Caco-2 (cell line): ENCODE results near the gene IL21R. TPM values are rescaled to one million over a fixed set of nuclear protein-coding genes. Genes with fewer than 3 reads are reported as not detected.

Source experiments
- BruUV-seq: library from RNA; stranded (reverse); fragments of 400-500 nt; replicated peaks from 2 replicates; lab custom pipeline; 2021; lab: Mats Ljungman, UMichigan
- CTCF ChIA-PET: fragments of 300-600 bp; sonication (Branson Sonifier 250); formaldehyde crosslinking; loops from one replicate; lab custom pipeline; 2022; ENCODE audit warnings: antibody characterized with exemption; lab: Charles Lee
- POLR2A ChIA-PET: fragments of 300-600 bp; sonication (Branson Sonifier 250); formaldehyde crosslinking; loops from one replicate; lab custom pipeline; 2022; ENCODE audit warnings: antibody characterized with exemption; lab: Charles Lee
- DNase-seq, 2 experiments: peaks; one replicate each; pipeline versions ENCODE4 v3.0.0 to v3.0.0-alpha.2; 2020 to 2022
- H3K27me3 ChIP-seq: replicated peaks from 2 replicates; pipeline ENCODE4 v1.6.0; 2011; ENCODE audit warnings: low read length; ENCODE audit not compliant: control insufficient read depth, insufficient read depth
- H3K36me3 ChIP-seq: 2 replicates; pipeline ENCODE4 v1.5.1; 2011; ENCODE audit warnings: low read length; ENCODE audit not compliant: control insufficient read depth, insufficient read depth
- H3K4me1 ChIP-seq: fragments of 250-450 bp; sonication (Bioruptor Pico); 2 replicates; pipeline ENCODE4 v1.5.1; 2020; ENCODE audit warnings: mild to moderate bottlenecking
- H3K4me3 ChIP-seq: 2 replicates; pipeline ENCODE4 v1.5.1; 2011; ENCODE audit warnings: low read depth, mild to moderate bottlenecking, control low read depth, low read length
- H3K9me3 ChIP-seq: fragments of 250-450 bp; sonication (Bioruptor Pico); 2 replicates; pipeline ENCODE4 v1.5.1; 2020; ENCODE audit warnings: mild to moderate bottlenecking, moderate library complexity
- H3K27ac Mint-ChIP-seq: one replicate; pipeline ENCODE4 v1.8.0; 2022; ENCODE audit warnings: mixed read lengths; ENCODE audit not compliant: unreplicated experiment
- H3K27me3 Mint-ChIP-seq: one replicate; pipeline ENCODE4 v1.8.0; 2022; ENCODE audit warnings: mixed read lengths; ENCODE audit not compliant: insufficient read depth, unreplicated experiment
- H3K36me3 Mint-ChIP-seq: one replicate; pipeline ENCODE4 v1.8.0; 2022; ENCODE audit warnings: mild to moderate bottlenecking, mixed read lengths; ENCODE audit not compliant: insufficient read depth, unreplicated experiment
- H3K4me1 Mint-ChIP-seq: one replicate; pipeline ENCODE4 v1.8.0; 2022; ENCODE audit warnings: low read depth, mixed read lengths; ENCODE audit not compliant: unreplicated experiment
- H3K4me3 Mint-ChIP-seq: one replicate; pipeline ENCODE4 v1.8.0; 2022; ENCODE audit warnings: mild to moderate bottlenecking, moderate library complexity, mixed read lengths; ENCODE audit not compliant: unreplicated experiment
- H3K9me3 Mint-ChIP-seq: one replicate; pipeline ENCODE4 v1.8.0; 2022; ENCODE audit warnings: mixed read lengths; ENCODE audit not compliant: unreplicated experiment
- intact Hi-C: fragments of 100-400 bp; cut with micrococcal nuclease; formaldehyde crosslinking; loops from one replicate; pipeline ENCODE4 v1.10.0; 2022; ENCODE audit not compliant: unreplicated experiment
- total RNA-seq: library from RNA; stranded (reverse); gene quantifications from 2 replicates; pipeline ENCODE4 v1.2.3, GENCODE V29; 2022
- TF ChIP-seq, protein P1 (sequence below), 2 experiments: fragments of 200-600 bp in 1 of 2; IDR thresholded peaks; 1 replicate in 1 of 2; 2 replicates in 1 of 2; pipeline versions ENCODE4 v1.5.1 to v1.8.0; 2011 to 2022; ENCODE audit warnings: antibody characterized with exemption in 1 of 2, control low read depth in 1 of 2, inconsistent platforms in 1 of 2, low read depth in 1 of 2, low read length in 1 of 2, mild to moderate bottlenecking in 1 of 2, moderate library complexity in 1 of 2; ENCODE audit not compliant: insufficient read depth in 1 of 2, severe bottlenecking in 1 of 2, unreplicated experiment in 1 of 2

Gene IL21R
- total RNA-seq, 1 experiment from 2014 or later = 0.07 TPM

DNA sequence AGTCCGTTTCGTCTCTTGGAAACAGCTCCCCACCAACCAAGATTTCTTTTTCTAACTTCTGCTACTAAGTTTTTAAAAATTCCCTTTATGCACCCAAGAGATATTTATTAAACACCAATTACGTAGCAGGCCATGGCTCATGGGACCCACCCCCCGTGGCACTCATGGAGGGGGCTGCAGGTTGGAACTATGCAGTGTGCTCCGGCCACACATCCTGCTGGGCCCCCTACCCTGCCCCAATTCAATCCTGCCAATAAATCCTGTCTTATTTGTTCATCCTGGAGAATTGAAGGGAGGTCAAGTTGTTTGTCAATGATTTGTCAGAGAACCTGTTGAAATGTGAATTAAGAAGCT, 48.2 kb downstream of the IL21R start:
- Histone ChIP-seq H3K9me3 (no peaks in the 10 kb centered on the region), H3K27me3 (no peaks in the 10 kb centered on the region), H3K36me3 (no peaks in the 10 kb centered on the region), H3K4me3 (no peak overlapping the region), H3K4me1 (no peaks in the 10 kb centered on the region)
- no peak overlapping the region for H3K27ac Mint-ChIP-seq
- H3K9me3 Mint-ChIP-seq = no peaks in the 10 kb centered on the region
- no peaks in the 10 kb centered on the region for H3K36me3 Mint-ChIP-seq
- no peaks in the 10 kb centered on the region for H3K27me3 Mint-ChIP-seq
- no peak overlapping the region for H3K4me3 Mint-ChIP-seq
- intact Hi-C loops = no loop called here
- H3K4me1 Mint-ChIP-seq = no peaks in the 10 kb centered on the region
- no peak for DNase-seq
- TF ChIP-seq, protein P1, sequence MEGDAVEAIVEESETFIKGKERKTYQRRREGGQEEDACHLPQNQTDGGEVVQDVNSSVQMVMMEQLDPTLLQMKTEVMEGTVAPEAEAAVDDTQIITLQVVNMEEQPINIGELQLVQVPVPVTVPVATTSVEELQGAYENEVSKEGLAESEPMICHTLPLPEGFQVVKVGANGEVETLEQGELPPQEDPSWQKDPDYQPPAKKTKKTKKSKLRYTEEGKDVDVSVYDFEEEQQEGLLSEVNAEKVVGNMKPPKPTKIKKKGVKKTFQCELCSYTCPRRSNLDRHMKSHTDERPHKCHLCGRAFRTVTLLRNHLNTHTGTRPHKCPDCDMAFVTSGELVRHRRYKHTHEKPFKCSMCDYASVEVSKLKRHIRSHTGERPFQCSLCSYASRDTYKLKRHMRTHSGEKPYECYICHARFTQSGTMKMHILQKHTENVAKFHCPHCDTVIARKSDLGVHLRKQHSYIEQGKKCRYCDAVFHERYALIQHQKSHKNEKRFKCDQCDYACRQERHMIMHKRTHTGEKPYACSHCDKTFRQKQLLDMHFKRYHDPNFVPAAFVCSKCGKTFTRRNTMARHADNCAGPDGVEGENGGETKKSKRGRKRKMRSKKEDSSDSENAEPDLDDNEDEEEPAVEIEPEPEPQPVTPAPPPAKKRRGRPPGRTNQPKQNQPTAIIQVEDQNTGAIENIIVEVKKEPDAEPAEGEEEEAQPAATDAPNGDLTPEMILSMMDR (IDR thresholded peaks at IDR 0.05; ENCODE audit: insufficient read depth in 1 of 2, low read depth in 1 of 2, low read length in 1 of 2, severe bottlenecking in 1 of 2, unreplicated experiment in 1 of 2) = no peak
- ChIA-PET CTCF (interaction anchor here (0.6 to 1.2 kb wide), 2 partner anchors 75 to 194 kb away, joined by 3 to 4 read pairs; no protein-coding TSS in a partner anchor), POLR2A (no interaction called here)
- no TSS peak for BruUV-seq

DNA sequence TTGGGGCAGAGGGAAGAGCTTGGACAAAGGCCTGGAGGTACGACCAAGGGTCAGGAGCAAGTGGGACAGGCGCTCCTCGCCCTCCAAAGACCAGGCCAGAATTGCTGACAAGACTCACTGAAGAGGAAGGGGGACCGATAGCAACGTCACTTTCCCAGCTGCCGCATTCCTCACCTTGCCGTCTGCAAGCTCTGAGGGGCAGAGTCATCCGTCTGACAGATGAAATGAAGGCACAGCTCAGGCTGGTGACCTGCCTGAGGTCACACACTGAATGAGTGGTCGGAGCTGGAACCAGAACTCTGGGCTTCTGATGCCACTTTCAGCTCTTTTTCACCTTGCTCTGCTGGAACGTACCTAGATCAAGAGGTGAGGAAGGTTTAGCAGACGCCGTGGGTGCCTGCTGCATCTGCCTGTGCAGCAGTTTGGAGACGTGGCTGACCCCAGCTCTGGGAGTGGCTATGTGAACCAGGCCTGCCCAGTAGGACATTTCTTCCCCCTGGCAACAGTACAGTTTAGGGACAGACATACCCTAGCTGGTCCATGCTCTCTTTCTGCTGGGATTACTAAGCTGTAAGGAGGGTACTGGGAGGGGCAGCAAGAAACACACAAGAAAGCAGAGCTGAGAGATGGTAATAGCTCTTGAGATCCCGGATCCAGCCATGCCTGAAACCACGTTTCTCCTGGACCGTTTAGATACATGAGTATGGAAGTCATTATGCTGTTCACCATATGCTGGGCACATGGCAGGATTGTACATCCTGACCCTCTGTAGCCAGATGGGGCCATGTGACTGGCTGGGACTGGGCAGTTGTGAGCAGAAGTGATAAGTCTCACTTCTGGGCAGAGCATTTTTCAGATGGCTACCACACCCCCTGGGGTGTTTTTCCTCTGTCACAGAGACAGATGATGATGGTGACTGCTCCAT, 50.9 kb downstream of the IL21R start:
- Mint-ChIP-seq H3K4me1 (no peaks in the 10 kb centered on the region), H3K27me3 (no peaks in the 10 kb centered on the region), H3K9me3 (no peaks in the 10 kb centered on the region), H3K36me3 (no peaks in the 10 kb centered on the region), H3K4me3 (no peak overlapping the region), H3K27ac (no peak overlapping the region)
- Histone ChIP-seq H3K36me3 (no peaks in the 10 kb centered on the region), H3K9me3 (no peaks in the 10 kb centered on the region), H3K4me1 (no peaks in the 10 kb centered on the region), H3K4me3 (no peak overlapping the region), H3K27me3 (no peaks in the 10 kb centered on the region)
- CTCF ChIA-PET = no interaction called here
- BruUV-seq = no TSS peak
- DNase-seq = no peak
- TF ChIP-seq, protein P1 (IDR thresholded peaks at IDR 0.05; ENCODE audit: insufficient read depth in 1 of 2, low read depth in 1 of 2, low read length in 1 of 2, severe bottlenecking in 1 of 2, unreplicated experiment in 1 of 2) = no peak
- POLR2A ChIA-PET = no interaction called here
- intact Hi-C loops = no loop called here

DNA sequence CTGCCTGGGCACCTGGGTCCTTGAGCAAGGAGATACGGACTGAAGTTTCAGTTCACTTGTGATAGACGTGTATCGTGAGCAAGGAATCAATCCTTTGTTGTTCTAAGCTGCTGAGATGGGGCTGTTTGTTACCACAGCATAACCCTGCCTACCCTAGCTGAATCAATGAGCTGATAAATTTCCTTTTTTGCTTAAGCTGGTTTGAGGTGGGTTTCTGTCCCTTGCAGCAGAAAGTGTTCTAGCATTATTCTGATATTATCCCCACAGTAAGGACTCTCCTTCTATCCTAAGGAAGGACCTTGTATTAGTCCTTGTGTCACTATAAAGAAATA, 51.5 kb downstream of the IL21R start:
- ChIA-PET POLR2A (no interaction called here), CTCF (no interaction called here)
- Mint-ChIP-seq H3K27ac (no peak overlapping the region), H3K9me3 (no peaks in the 10 kb centered on the region), H3K27me3 (no peaks in the 10 kb centered on the region), H3K4me3 (no peak overlapping the region), H3K4me1 (no peaks in the 10 kb centered on the region), H3K36me3 (no peaks in the 10 kb centered on the region)
- no peaks in the 10 kb centered on the region for H3K9me3 ChIP-seq
- no peaks in the 10 kb centered on the region for H3K4me1 ChIP-seq
- BruUV-seq = no TSS peak
- TF ChIP-seq, protein P1 (IDR thresholded peaks at IDR 0.05; ENCODE audit: insufficient read depth in 1 of 2, low read depth in 1 of 2, low read length in 1 of 2, severe bottlenecking in 1 of 2, unreplicated experiment in 1 of 2) = no peak
- H3K4me3 ChIP-seq = no peak overlapping the region
- H3K27me3 ChIP-seq = no peaks in the 10 kb centered on the region
- no peaks in the 10 kb centered on the region for H3K36me3 ChIP-seq
- DNase-seq = no peak
- intact Hi-C loops = no loop called here
